ENCODE data around the gene CCSER2.

DNA sequence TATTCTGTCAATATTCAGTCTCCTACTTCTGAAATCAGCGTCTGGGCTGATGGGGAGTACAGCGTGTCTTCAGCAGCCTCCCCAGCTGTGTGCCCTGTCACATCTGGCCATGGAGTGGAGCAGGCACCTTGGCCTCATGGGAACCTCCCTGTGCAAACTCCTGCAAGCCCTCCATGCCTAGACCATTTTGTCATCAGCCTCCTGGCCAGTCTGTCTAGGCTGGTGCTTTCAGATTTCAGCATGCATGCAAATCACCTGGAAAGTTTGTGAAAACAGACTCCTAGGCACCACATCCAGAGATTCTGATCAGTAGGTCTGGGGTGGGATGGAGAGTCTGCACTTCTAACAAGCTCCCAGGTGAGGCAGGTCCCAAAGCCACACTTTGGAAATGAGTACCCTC, 26.2 kb upstream of the CCSER2 start:
- TF ChIP-seq CTCF (IDR thresholded peaks at IDR 0.05) (no peak), POLR2A (IDR thresholded peaks at IDR 0.05) (no peak), POLR2AphosphoS5 (IDR thresholded peaks at IDR 0.05) (no peak)
